Measurements from ENCODE around the gene SERINC5.

The SERINC5 gene

DNA sequence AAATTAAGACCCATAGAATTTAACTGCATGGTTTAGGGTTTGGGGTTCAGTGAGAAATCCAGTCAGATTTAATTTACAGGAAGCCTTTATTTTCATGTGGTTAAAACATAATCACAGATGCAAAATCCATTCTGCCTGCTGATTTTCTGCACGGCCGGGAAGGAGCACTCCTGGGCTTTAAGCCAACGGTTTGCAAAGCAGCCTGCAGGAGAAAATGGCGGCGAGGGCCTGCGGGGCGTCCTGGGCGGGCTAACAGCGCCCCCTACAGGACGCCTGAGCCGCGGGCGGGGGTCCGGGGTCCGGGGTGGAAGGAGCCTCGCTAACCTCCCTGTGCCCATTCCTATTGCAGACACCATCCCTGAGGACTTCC, 173.1 kb downstream of the SERINC5 start:
- H3K4me3 ChIP-seq (replicated peaks; ENCODE audit: low read depth, low read length), result peak overlapping the region; percentile 36
- TF ChIP-seq, protein P1, sequence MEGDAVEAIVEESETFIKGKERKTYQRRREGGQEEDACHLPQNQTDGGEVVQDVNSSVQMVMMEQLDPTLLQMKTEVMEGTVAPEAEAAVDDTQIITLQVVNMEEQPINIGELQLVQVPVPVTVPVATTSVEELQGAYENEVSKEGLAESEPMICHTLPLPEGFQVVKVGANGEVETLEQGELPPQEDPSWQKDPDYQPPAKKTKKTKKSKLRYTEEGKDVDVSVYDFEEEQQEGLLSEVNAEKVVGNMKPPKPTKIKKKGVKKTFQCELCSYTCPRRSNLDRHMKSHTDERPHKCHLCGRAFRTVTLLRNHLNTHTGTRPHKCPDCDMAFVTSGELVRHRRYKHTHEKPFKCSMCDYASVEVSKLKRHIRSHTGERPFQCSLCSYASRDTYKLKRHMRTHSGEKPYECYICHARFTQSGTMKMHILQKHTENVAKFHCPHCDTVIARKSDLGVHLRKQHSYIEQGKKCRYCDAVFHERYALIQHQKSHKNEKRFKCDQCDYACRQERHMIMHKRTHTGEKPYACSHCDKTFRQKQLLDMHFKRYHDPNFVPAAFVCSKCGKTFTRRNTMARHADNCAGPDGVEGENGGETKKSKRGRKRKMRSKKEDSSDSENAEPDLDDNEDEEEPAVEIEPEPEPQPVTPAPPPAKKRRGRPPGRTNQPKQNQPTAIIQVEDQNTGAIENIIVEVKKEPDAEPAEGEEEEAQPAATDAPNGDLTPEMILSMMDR (IDR thresholded peaks at IDR 0.05; ENCODE audit: low read length, missing control alignments), result peak; percentile 67
- peak; percentile 80 for DNase-seq (ENCODE audit: low read depth)

DNA sequence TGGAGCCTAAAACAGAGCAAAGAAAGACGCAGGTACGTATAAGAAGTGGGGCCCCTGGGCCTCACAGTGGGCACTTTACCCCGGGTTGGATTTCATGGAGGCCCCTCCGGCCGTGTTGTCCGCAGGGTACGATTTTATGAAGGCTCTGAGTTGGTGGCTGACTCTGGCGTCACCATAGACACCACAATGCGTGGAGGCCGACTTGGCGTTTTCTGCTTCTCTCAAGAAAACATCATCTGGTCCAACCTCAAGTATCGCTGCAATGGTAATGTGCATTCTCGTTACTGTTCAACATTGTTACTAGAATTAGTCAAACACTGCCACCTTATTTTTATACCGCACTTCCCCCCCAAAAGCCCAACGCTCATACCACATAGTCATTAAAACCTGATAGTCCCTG, 173.6 kb downstream of the SERINC5 start:
- TF ChIP-seq, protein P1 (IDR thresholded peaks at IDR 0.05; ENCODE audit: low read length, missing control alignments), result no peak
- no peak for DNase-seq (ENCODE audit: low read depth)
- no peak overlapping the region for H3K4me3 ChIP-seq (replicated peaks; ENCODE audit: low read depth, low read length)

DNA sequence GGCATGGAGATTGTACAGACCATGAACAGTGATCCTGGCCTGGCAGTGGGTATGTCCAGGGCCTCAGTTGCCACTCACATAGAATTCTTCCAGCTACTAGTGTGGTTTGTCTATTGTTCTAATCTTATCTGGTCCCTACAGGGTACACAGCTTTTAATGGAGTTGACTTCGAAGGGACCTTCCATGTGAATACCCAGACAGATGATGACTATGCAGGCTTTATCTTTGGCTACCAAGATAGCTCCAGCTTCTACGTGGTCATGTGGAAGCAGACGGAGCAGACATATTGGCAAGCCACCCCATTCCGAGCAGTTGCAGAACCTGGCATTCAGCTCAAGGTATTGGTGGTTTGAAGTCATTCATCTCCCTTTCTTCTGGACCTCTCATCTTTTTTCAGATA, 176.9 kb downstream of the SERINC5 start:
- no peak overlapping the region for H3K4me3 ChIP-seq (replicated peaks; ENCODE audit: low read depth, low read length)
- DNase-seq (ENCODE audit: low read depth), result no peak
- TF ChIP-seq, protein P1 (IDR thresholded peaks at IDR 0.05; ENCODE audit: low read length, missing control alignments), result no peak

DNA sequence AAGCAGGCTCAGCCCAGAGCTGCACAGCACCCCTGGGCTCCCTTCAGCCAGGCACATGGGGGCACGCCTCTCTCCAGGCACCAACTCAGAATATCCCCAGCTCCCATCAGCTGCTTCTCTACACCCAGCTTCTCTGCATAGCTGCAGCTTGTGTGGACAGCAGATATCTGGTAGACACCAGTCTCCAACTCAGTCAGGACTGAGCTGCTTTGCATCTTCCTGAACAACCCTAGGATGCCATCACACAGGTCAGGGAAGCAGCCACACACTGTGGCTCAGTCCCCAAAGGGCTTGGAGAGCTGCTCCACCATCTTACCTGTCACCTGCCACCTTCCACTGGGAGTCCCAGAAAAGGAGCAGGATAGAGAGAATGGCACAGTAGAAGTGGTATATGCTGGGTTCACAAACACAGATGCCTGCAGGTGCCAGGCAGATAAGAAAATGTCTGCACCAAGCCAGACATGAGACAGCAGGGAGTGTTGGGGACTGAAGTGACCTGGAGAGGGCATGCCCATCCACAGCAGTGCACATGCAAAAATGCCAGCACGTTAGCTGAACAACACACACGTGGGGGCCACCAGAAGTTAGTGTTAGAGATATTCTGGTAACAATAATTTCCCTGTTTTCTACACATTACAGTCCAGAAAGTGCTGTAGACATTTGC, 178.7 kb downstream of the SERINC5 start:
- TF ChIP-seq, protein P1 (IDR thresholded peaks at IDR 0.05; ENCODE audit: low read length, missing control alignments), result no peak
- no peak overlapping the region for H3K4me3 ChIP-seq (replicated peaks; ENCODE audit: low read depth, low read length)
- DNase-seq (ENCODE audit: low read depth), result no peak

DNA sequence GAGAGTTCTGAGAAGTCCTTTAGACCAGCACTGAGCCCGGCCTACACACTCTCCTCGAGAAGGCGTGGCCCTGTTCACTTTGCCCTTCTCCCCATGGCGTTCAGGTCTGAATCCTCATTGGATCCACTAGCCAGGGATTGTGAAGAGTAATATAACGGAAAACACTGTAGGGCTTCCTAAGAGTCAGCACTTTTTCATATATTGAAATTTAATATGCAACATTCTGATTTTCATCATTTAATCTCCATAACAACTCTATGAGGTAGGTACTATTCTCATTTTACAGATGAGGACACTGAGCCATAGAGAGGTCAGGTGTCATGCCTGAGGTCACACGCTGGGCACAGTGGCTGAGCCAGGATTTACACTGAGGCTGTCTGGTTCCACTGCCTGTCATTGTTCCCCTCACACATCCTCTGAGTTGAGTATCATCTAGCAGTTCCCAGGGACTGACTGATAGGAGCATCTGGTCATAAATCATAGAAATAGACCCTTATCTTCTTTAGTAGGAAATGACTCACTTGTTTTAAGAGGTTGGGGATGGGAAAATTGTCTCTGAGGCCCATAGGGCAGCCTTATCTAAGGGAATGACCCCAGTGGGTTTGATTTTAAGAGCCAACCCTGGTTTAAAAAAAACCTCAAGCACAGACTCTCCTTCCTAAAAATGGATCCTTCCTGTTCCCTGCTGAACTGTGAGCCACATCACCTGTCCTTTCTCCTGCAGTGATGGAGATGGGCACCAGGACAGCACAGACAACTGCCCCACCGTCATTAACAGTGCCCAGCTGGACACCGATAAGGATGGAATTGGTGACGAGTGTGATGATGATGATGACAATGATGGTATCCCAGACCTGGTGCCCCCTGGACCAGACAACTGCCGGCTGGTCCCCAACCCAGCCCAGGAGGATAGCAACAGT, 179.5 kb downstream of the SERINC5 start:
- no peak overlapping the region for H3K4me3 ChIP-seq (replicated peaks; ENCODE audit: low read depth, low read length)
- no peak for DNase-seq (ENCODE audit: low read depth)
- TF ChIP-seq, protein P1 (IDR thresholded peaks at IDR 0.05; ENCODE audit: low read length, missing control alignments), result no peak

DNA sequence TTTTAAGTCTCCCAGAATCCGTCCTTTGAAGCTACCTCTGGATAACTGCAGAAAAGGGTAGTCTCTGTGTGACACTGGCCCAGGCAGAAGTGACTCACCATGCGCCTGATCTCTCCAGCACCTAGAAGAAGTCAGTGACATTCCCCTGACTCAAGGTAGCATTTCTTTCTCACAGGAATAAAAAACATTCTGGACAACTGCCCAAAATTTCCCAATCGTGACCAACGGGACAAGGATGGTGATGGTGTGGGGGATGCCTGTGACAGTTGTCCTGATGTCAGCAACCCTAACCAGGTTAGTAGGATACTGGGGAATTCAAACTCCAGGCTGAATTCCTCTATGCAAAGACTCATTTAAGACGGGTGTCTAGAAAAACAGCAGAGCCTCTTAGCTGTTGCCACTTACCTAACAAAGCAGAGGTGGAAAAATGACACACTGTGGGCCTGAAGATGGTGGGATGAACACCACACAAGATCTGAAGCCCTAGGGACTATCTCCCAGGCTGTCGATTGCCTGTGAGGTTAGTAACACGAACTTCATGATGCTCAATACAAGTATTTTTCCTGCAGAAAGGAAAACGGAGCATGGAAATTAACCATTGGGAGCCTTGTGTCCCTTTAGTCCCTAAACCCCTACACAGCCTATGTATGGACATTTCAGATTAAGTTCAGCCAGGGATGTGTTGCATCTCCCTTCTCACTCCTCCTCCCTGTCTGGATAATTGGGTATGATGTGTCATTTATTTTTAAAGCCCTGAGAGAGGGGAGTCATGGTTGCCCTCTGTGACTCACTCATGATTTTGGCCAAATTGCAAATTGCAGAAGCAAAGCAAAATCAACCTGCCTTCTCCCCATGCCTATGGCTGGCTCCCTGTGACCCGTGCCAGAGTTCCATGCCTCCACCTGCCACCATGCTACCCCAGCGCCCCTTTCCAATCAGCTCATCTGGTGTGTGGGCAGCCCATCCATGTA, 183.5 kb downstream of the SERINC5 start:
- no peak for DNase-seq (ENCODE audit: low read depth)
- TF ChIP-seq, protein P1 (IDR thresholded peaks at IDR 0.05; ENCODE audit: low read length, missing control alignments), result no peak
- no peak overlapping the region for H3K4me3 ChIP-seq (replicated peaks; ENCODE audit: low read depth, low read length)
